ENCODE data around the gene PTPRD. TPM values are rescaled to one million over a fixed set of nuclear protein-coding genes. Genes with fewer than 3 reads are reported as not detected.
A peak's percentile ranks its signal among the peaks of the same experiment; 100 is the strongest.

PTPRD gene
- total RNA-seq, 4 donors from 2014 or later: 0.72 to 8.0 (median 3.0) TPM

DNA sequence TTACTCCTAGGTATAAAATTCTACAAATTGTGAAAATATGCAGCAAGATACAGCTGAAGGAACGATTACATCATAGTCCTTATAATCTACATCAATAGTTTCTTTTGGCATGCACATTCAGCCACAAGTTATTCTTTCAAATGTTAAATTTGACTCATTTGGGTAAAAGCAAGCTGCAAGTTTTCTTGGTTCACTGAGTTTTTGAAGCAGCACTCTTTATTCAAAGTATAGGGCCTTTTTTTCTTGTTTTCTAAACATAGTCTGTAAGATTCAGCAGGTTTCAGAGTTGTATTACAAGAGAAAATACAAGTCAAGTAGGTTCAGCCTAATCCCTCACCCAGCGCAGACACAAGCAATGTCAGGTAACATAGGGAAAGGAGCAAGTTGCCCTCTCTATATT lies 981.5 kb downstream of the PTPRD start:
- H3K4me3 ChIP-seq (ENCODE audit: low read depth, poor library complexity, severe bottlenecking): no peak overlapping the region
- 73 to 77% methylated on average over 2 of the region's 2 CpGs for WGBS, 2 donors
- TF ChIP-seq, protein P1, sequence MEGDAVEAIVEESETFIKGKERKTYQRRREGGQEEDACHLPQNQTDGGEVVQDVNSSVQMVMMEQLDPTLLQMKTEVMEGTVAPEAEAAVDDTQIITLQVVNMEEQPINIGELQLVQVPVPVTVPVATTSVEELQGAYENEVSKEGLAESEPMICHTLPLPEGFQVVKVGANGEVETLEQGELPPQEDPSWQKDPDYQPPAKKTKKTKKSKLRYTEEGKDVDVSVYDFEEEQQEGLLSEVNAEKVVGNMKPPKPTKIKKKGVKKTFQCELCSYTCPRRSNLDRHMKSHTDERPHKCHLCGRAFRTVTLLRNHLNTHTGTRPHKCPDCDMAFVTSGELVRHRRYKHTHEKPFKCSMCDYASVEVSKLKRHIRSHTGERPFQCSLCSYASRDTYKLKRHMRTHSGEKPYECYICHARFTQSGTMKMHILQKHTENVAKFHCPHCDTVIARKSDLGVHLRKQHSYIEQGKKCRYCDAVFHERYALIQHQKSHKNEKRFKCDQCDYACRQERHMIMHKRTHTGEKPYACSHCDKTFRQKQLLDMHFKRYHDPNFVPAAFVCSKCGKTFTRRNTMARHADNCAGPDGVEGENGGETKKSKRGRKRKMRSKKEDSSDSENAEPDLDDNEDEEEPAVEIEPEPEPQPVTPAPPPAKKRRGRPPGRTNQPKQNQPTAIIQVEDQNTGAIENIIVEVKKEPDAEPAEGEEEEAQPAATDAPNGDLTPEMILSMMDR (IDR thresholded peaks at IDR 0.05): no peak
- TF ChIP-seq POLR2A (IDR thresholded peaks at IDR 0.05): no peak
- no peak for DNase-seq (ENCODE audit: low spot score in 2 of 2)
- intact Hi-C loops (cut with DNase I; ENCODE audit: low total_unique reads): no loop called here

DNA sequence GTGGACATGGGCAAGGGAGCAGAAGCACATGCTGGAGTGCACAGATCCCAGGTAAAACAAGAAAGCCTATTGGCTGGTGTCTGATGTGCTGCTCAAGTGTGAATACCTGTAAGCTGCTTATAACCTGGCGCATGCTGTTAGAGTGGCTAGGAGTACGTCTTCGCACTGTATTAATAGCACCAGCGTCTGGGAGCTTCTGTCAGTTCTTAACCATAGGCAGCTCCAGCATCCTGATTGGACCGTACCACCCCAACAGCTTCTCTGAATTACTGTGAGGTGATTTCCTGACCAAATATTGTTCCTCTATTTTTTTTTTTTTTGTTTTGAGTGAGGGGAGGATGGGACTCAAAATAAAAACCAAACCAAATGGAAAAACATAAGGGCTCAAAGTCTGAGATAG lies 987.6 kb downstream of the PTPRD start:
- intact Hi-C loops (cut with DNase I; ENCODE audit: low total_unique reads): no loop called here
- TF ChIP-seq, protein P1 (IDR thresholded peaks at IDR 0.05): no peak
- no peak for TF ChIP-seq POLR2A (IDR thresholded peaks at IDR 0.05)
- no peak for DNase-seq (ENCODE audit: low spot score in 2 of 2)
- no peak overlapping the region for H3K4me3 ChIP-seq (ENCODE audit: low read depth, poor library complexity, severe bottlenecking)
- 87 to 92% methylated on average over 5 of the region's 5 CpGs for WGBS, 2 donors

DNA sequence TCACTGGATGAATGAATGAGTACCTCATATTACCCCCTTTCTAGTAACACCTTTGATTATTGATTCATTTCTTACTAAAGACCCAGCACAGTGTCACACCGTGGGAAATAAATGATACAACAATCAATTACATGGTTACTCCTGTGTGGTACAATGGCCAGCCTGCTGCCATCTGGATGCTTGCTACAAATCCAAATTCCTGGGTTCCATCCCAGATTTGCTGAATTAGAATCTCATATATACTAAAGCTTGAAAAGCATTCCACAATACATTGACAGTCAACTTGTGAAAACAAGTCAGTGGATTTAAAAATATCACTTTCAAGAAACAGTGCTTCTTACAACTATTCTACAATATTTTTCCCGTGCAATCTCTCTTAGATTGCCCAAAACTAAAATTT lies 989.3 kb downstream of the PTPRD start:
- H3K4me3 ChIP-seq (ENCODE audit: low read depth, poor library complexity, severe bottlenecking): no peak overlapping the region
- DNase-seq (ENCODE audit: low spot score in 2 of 2): no peak
- TF ChIP-seq POLR2A (IDR thresholded peaks at IDR 0.05): no peak
- TF ChIP-seq, protein P1 (IDR thresholded peaks at IDR 0.05): no peak
- intact Hi-C loops (cut with DNase I; ENCODE audit: low total_unique reads): no loop called here
- WGBS, 2 donors: 33 to 41% methylated on average over 2 of the region's 2 CpGs

DNA sequence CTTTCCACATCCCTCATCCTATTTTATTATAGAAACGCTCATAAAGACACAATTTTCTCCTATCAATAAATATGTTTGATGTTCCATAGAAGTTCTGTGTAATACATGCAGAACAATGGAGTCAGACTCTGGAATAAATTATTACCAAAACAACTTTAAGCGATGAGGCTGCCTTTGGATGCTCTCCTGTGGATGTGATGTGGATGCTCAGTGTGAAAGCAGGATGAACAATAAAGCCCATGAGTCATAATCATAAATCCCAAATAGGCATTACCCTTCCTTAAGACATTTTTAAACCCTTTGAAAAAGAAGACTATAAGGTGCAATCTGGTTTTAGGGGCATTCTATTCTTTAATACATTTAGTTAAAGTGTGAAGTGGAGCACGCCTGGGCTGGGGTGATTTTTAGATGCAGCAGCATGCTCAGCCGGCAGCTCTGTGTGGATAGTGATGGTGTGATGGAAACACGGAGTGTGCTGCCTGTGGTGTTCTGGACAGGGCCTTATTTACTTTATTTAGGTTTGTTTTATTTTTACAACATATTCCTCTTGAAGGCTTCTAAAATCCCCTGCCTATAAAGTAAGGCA lies 991.4 kb downstream of the PTPRD start:
- no peak overlapping the region for H3K4me3 ChIP-seq (ENCODE audit: low read depth, poor library complexity, severe bottlenecking)
- intact Hi-C loops (cut with DNase I; ENCODE audit: low total_unique reads): no loop called here
- no peak for DNase-seq (ENCODE audit: low spot score in 2 of 2)
- TF ChIP-seq, protein P1 (IDR thresholded peaks at IDR 0.05): no peak
- no peak for TF ChIP-seq POLR2A (IDR thresholded peaks at IDR 0.05)
- 84 to 89% methylated on average over 5 of the region's 5 CpGs for WGBS, 2 donors

DNA sequence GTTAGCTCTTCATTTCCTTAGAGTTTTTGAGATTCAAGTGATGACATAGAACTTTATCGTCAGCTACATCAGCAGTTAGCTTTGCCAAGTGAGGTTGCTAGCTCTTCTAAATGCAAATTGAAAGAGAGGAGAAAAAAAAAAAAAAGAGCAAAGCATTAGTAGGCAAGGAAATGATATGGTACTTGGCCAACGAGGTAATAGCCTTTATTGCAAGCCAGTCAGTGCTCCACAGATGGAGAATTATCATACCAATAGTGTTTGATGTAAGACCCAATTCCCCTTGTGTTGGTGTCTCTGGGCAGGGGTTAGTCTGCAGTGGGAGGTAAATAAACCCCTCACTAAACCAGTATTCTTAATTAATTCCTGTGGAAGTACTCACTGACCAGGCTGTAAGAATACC lies 992.1 kb downstream of the PTPRD start:
- no peak overlapping the region for H3K4me3 ChIP-seq (ENCODE audit: low read depth, poor library complexity, severe bottlenecking)
- WGBS, 2 donors: 54 to 58% methylated on average over 2 of the region's 2 CpGs
- intact Hi-C loops (cut with DNase I; ENCODE audit: low total_unique reads): no loop called here
- DNase-seq (ENCODE audit: low spot score in 2 of 2): no peak
- TF ChIP-seq, protein P1 (IDR thresholded peaks at IDR 0.05): no peak
- TF ChIP-seq POLR2A (IDR thresholded peaks at IDR 0.05): no peak

DNA sequence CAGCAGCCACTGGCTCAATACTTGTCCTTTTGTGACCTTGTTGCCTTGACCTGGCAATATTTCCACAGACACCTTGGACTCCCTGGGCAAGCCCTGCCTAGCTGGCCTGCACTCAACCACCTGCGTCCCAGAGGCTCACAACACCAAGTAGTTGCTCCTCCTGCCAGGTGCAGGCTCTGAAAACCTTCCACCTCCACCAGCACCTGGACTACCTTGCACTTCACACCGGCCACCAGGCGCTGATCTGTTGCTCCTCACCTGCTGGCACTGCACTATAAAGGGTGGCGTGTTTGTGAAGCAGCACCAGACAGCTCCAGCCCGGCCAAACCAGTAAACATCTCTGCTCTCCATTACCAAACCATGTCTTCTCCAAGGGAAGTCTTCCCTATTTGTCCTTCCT lies 997.7 kb downstream of the PTPRD start:
- H3K4me3 ChIP-seq (ENCODE audit: low read depth, poor library complexity, severe bottlenecking): no peak overlapping the region
- intact Hi-C loops (cut with DNase I; ENCODE audit: low total_unique reads): no loop called here
- WGBS, 2 donors: 85 to 97% methylated on average over 5 of the region's 5 CpGs
- DNase-seq (ENCODE audit: low spot score in 2 of 2): peak in 1 of 2 donors; percentile 71
- TF ChIP-seq, protein P1 (IDR thresholded peaks at IDR 0.05): no peak
- TF ChIP-seq POLR2A (IDR thresholded peaks at IDR 0.05): no peak
